ENCODE results near the gene NLRC5. TPM values are rescaled to one million over a fixed set of nuclear protein-coding genes. Genes with fewer than 3 reads are reported as not detected.

The NLRC5 gene
- total RNA-seq, 4 donors from 2014 or later: 11.1 to 39.7 (median 16.3) TPM

DNA sequence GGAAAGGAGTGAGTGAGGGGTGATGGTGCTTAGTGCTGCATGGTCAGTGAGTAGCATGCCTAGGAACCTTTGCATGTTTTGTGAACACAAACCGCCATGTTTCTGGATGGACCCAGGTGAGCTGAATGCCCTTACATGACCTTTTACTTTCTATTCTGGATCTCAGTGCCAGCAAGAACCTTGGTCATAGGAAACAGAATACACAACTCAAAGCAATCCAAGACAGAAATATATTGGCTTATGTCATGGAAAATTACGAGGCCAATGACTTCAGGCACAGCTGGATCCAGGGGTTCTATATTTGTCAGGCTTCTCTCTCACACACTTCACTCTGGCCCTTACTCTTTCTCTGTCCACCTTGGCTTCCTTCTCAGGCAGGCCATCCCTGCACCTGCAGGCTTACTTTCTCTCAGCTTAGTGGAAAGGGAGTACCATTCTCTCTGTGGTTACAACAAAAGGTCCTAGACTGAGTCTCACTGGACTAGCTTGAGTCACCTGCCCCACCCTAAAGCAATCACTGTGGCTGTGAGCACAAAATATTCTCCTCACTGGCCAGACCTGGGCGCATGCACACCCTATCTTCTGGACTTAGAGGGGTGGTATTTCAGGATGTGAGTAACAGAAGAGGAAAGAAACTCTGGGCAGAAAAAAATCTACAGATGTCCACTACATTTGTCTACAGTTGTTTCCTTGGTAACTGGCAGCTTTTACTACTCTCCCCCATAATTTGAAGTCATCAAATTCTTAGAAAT is 82.7 kb downstream of the NLRC5 start:
- TF ChIP-seq, protein P1, sequence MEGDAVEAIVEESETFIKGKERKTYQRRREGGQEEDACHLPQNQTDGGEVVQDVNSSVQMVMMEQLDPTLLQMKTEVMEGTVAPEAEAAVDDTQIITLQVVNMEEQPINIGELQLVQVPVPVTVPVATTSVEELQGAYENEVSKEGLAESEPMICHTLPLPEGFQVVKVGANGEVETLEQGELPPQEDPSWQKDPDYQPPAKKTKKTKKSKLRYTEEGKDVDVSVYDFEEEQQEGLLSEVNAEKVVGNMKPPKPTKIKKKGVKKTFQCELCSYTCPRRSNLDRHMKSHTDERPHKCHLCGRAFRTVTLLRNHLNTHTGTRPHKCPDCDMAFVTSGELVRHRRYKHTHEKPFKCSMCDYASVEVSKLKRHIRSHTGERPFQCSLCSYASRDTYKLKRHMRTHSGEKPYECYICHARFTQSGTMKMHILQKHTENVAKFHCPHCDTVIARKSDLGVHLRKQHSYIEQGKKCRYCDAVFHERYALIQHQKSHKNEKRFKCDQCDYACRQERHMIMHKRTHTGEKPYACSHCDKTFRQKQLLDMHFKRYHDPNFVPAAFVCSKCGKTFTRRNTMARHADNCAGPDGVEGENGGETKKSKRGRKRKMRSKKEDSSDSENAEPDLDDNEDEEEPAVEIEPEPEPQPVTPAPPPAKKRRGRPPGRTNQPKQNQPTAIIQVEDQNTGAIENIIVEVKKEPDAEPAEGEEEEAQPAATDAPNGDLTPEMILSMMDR (IDR thresholded peaks at IDR 0.05): no peak
- TF ChIP-seq POLR2A (IDR thresholded peaks at IDR 0.05): no peak
- TF ChIP-seq EP300 (IDR thresholded peaks at IDR 0.05): no peak
- no peak for TF ChIP-seq POLR2AphosphoS5 (IDR thresholded peaks at IDR 0.05)
- peak; percentile 54 for ATAC-seq
- Histone ChIP-seq H3K4me1 (no peaks in the 10 kb centered on the region), H3K27me3 (no peaks in the 10 kb centered on the region), H3K36me3 (peaks cover 0 to 51% of the 10 kb centered on the region in 2 donors), H3K9me3 (no peaks in the 10 kb centered on the region), H3K27ac (no peak overlapping the region), H3K4me3 (no peak overlapping the region)
- WGBS, 2 donors (ENCODE audit: low coverage in 1 of 2): 63 to 71% methylated on average over 3 of the region's 3 CpGs

DNA sequence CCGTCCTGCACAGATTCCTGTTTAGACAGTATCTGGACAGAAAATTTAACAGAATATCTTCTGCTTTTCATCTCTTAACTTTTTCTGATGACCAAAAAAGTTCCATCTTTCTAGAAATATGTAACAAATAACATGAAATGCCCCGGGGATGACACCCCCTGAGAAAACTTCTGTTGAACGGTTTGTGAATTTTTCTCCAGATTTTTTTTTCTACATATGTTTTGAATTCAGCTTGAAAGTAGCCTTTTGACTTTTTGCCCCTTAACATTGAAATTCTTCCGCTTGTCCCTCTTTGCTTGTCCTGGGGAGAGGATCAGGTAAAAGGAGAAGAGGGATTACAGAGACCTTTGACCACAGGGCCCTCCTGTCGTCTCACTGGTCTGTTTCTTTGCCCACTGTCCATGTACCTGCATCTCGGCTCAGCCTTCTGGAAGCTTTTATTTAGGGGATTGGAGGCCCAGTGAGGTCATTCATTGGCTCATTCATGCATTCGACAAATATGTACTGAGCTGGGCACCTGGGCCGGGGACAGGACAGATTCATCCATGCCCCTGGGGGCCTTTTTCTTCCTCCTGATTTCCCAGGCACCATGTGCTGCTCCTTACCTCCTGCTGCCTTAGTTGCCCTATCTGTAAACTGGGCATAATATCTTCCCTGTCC is 83.4 kb downstream of the NLRC5 start:
- WGBS, 2 donors (ENCODE audit: low coverage in 1 of 2): 44 to 52% methylated on average over 5 to 7 of the region's 8 CpGs
- no peak overlapping the region for H3K27ac ChIP-seq
- no peak overlapping the region for H3K4me3 ChIP-seq
- H3K36me3 ChIP-seq: peaks cover 0 to 51% of the 10 kb centered on the region in 2 donors
- H3K27me3 ChIP-seq: no peaks in the 10 kb centered on the region
- no peak for ATAC-seq
- H3K4me1 ChIP-seq: no peaks in the 10 kb centered on the region
- TF ChIP-seq EP300 (IDR thresholded peaks at IDR 0.05) (no peak), POLR2AphosphoS5 (IDR thresholded peaks at IDR 0.05) (no peak), POLR2A (IDR thresholded peaks at IDR 0.05) (no peak)
- TF ChIP-seq, protein P1 (IDR thresholded peaks at IDR 0.05): no peak
- no peaks in the 10 kb centered on the region for H3K9me3 ChIP-seq

DNA sequence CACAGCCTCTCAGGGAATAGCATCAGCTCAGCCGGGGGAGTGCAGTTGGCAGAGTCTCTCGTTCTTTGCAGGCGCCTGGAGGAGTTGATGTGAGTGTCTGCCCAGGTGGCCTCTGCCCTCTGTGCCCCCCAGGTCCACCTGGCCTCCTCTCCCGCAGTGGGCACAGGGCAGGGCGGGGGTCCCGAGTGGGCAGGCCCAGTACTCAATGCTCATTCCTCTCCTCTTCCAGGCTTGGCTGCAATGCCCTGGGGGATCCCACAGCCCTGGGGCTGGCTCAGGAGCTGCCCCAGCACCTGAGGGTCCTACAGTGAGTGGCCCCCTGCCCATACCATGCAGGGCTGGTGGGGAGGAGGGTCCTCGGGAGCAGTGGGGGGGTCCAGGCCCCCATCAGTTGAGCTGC is 88.4 kb downstream of the NLRC5 start:
- Histone ChIP-seq H3K4me3 (no peak overlapping the region), H3K4me1 (no peaks in the 10 kb centered on the region), H3K36me3 (peaks cover 0 to 63% of the 10 kb centered on the region in 2 donors), H3K27ac (no peak overlapping the region), H3K9me3 (no peaks in the 10 kb centered on the region), H3K27me3 (no peaks in the 10 kb centered on the region)
- no peak for ATAC-seq
- no CpG with 5 or more reads among the region's 7 CpGs for WGBS, 2 donors (ENCODE audit: low coverage in 1 of 2)
- TF ChIP-seq, protein P1 (IDR thresholded peaks at IDR 0.05): no peak
- TF ChIP-seq EP300 (IDR thresholded peaks at IDR 0.05) (no peak), POLR2AphosphoS5 (IDR thresholded peaks at IDR 0.05) (no peak), POLR2A (IDR thresholded peaks at IDR 0.05) (no peak)

DNA sequence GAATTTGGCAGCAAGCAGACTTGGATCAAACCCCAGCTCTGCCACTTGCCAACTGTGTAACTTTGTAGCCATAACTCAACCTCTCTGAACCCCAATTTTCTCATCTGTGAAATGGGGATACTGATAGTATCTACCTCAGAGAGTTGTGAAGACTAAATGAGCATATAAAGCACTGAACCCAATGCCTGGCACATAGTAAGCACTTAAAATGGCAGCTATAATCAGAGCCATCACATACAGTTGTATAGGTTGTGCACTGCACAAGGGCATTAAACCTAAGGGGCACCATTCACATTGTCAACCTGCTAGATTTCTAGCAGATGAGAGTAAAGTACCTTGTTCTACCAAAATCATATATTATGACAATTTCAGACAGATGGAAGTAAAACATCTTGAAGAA is 92.4 kb downstream of the NLRC5 start:
- peaks cover 0 to 8% (median 4%) of the 10 kb centered on the region in 3 donors for H3K4me1 ChIP-seq
- no peak overlapping the region for H3K4me3 ChIP-seq
- ATAC-seq: no peak
- no peak overlapping the region for H3K27ac ChIP-seq
- H3K9me3 ChIP-seq: no peaks in the 10 kb centered on the region
- H3K27me3 ChIP-seq: no peaks in the 10 kb centered on the region
- peaks cover 0 to 36% of the 10 kb centered on the region in 2 donors for H3K36me3 ChIP-seq
- TF ChIP-seq POLR2AphosphoS5 (IDR thresholded peaks at IDR 0.05) (no peak), EP300 (IDR thresholded peaks at IDR 0.05) (no peak), POLR2A (IDR thresholded peaks at IDR 0.05) (no peak)
- TF ChIP-seq, protein P1 (IDR thresholded peaks at IDR 0.05): no peak

DNA sequence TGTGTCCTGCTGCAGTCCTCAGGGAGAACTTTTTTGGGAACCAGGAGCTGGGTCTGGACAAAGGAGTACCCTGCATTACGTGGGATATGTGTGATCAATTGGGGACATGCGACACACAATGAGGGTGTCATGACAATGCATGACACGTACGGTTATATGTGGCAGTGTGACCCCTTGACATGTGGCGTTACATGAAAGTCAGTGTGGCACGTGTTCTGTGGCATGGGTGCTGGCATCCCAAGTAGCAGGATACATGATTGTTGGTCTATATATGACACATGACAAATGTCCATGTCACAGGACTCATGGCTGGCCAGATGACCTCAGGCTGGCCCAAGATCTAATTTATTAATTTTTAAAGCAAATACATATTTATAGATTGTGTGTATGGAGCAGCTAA is 93.3 kb downstream of the NLRC5 start:
- Histone ChIP-seq H3K4me3 (no peak overlapping the region), H3K9me3 (no peaks in the 10 kb centered on the region), H3K27ac (no peak overlapping the region), H3K4me1 (peaks cover 0 to 8% (median 4%) of the 10 kb centered on the region in 3 donors), H3K36me3 (peaks cover 0 to 27% of the 10 kb centered on the region in 2 donors), H3K27me3 (no peaks in the 10 kb centered on the region)
- WGBS, 2 donors (ENCODE audit: low coverage in 1 of 2): 75% methylated on average over 3 of the region's 6 CpGs; no CpG with 5 or more reads in 1 of the 2 donors
- ATAC-seq: no peak
- TF ChIP-seq, protein P1 (IDR thresholded peaks at IDR 0.05): no peak
- no peak for TF ChIP-seq POLR2AphosphoS5 (IDR thresholded peaks at IDR 0.05)
- TF ChIP-seq POLR2A (IDR thresholded peaks at IDR 0.05): no peak
- no peak for TF ChIP-seq EP300 (IDR thresholded peaks at IDR 0.05)
